GM18507 (cell line): ENCODE results near the gene UNC93A.

Source experiments
- DNase-seq: peaks from one replicate; pipeline ENCODE4 v3.0.0; 2011; ENCODE audit warnings: low read depth; ENCODE audit not compliant: insufficient read length; ENCODE audit errors: extremely low spot score
- FAIRE-seq: peaks from 2 replicates; lab custom pipeline; 2011; peaks lifted over from hg19 to GRCh38; lab: Jason Lieb, UNC

UNC93A gene

GRCh38 chr6:167291623-167292300 is 647 bp downstream of the UNC93A start:
- DNase-seq = no peak
- FAIRE-seq = no peak

- no peak for FAIRE-seq
- DNase-seq = no peak
Measured at GRCh38 chr6:167292301-167293087, 1.4 kb downstream of the UNC93A start.

GRCh38 chr6:167293088-167293589 is 2.0 kb downstream of the UNC93A start:
- DNase-seq (no peak), FAIRE-seq (no peak)

- DNase-seq (no peak), FAIRE-seq (no peak)
Measured at GRCh38 chr6:167293590-167294091, 2.5 kb downstream of the UNC93A start.

GRCh38 chr6:167294241-167294640 is 3.1 kb downstream of the UNC93A start:
- no peak for FAIRE-seq
- no peak for DNase-seq

GRCh38 chr6:167294651-167295494 is 3.8 kb downstream of the UNC93A start:
- DNase-seq (no peak), FAIRE-seq (no peak)

GRCh38 chr6:167295495-167296292 is 4.6 kb downstream of the UNC93A start:
- DNase-seq (no peak), FAIRE-seq (no peak)

- DNase-seq (no peak), FAIRE-seq (no peak)
Measured at GRCh38 chr6:167296293-167296690, 5.2 kb downstream of the UNC93A start.

- DNase-seq = no peak
- FAIRE-seq = no peak
Measured at GRCh38 chr6:167296902-167297301, 5.8 kb downstream of the UNC93A start.

GRCh38 chr6:167298127-167298526 is 7.0 kb downstream of the UNC93A start:
- FAIRE-seq = no peak
- no peak for DNase-seq

- DNase-seq (no peak), FAIRE-seq (no peak)
Measured at GRCh38 chr6:167299641-167300308, 8.7 kb downstream of the UNC93A start.

- FAIRE-seq (no peak), DNase-seq (no peak)
Measured at GRCh38 chr6:167300902-167301777, 10.0 kb downstream of the UNC93A start.

- FAIRE-seq (no peak), DNase-seq (no peak)
Measured at GRCh38 chr6:167302074-167302473, 11.0 kb downstream of the UNC93A start.

- DNase-seq (no peak), FAIRE-seq (no peak)
Measured at GRCh38 chr6:167302796-167303195, 11.7 kb downstream of the UNC93A start.

- FAIRE-seq (no peak), DNase-seq (no peak)
Measured at GRCh38 chr6:167303675-167304625, 12.8 kb downstream of the UNC93A start.

- FAIRE-seq (no peak), DNase-seq (no peak)
Measured at GRCh38 chr6:167304912-167305311, 13.8 kb downstream of the UNC93A start.

GRCh38 chr6:167305796-167306195 is 14.7 kb downstream of the UNC93A start:
- FAIRE-seq = no peak

More at GRCh38 chr6:167305796-167306195, 14.7 kb downstream of the UNC93A start:
- no peak for DNase-seq
